SK-N-MC (cell line): ENCODE results near the gene TRIM13.

Experiments
- DNase-seq: peaks from one replicate; pipeline ENCODE4 v3.0.0-alpha.2; 2011; ENCODE audit warnings: low read depth, low spot score
- H3K27ac ChIP-seq: fragments of 200-600 bp; sonication (generic); 2 replicates; pipeline ENCODE4 v1.5.1; 2016; ENCODE audit warnings: mixed run types
- H3K36me3 ChIP-seq: fragments of 200-600 bp; sonication (generic); 2 replicates; pipeline ENCODE4 v1.6.1; 2017; ENCODE audit warnings: antibody characterized with exemption, low read length, mixed read lengths; ENCODE audit not compliant: insufficient read depth
- H3K4me3 ChIP-seq: fragments of 200-600 bp; sonication (generic); 2 replicates; pipeline ENCODE4 v1.5.1; 2016
- H3K9ac ChIP-seq: fragments of 200-600 bp; sonication (generic); 2 replicates; pipeline ENCODE4 v1.8.0; 2017; ENCODE audit warnings: mixed run types, mixed read lengths; ENCODE audit not compliant: insufficient read length
- H3K9me3 ChIP-seq: fragments of 200-600 bp; sonication (generic); 2 replicates; pipeline ENCODE4 v1.6.1; 2017; ENCODE audit warnings: low read depth, mild to moderate bottlenecking, antibody characterized with exemption, low read length, moderate library complexity, mixed read lengths
- EZH2 ChIP-seq: fragments of 200-600 bp; sonication (generic); IDR thresholded peaks from one replicate; pipeline ENCODE4 v1.6.1; 2017; ENCODE audit warnings: antibody characterized with exemption
- FOXP2 ChIP-seq: optimal IDR thresholded peaks from 2 replicates; pipeline ENCODE3; 2011; ENCODE audit warnings: mild to moderate bottlenecking, moderate library complexity; ENCODE audit not compliant: insufficient read depth; ENCODE audit errors: extremely low read length, control extremely low read depth
- POLR2AphosphoS5 ChIP-seq: IDR thresholded peaks from 2 replicates; pipeline ENCODE4 v1.6.1; 2012; ENCODE audit warnings: mild to moderate bottlenecking, low read depth, low read length, borderline replicate concordance

TRIM13 gene

DNA sequence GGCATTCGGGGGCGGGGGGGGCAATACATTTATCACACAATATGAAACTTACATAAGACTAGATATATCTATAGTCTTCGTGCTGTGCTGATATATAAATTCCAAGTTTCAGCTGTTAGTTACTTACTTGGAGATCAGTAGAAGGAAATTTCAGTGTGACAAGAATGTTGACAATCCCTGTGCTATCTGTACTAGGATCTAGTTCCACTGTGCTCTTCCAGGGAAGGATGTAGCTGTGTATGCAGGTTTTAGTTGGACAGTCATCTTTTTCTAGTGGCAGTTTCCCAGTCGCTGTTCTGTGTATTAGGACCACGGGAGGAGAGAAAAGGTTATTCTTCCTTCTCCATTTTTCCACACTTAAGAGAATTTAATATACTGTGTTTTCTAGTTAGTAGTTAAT is 3.2 kb upstream of the TRIM13 start:
- TF ChIP-seq POLR2AphosphoS5 (no peak), FOXP2 (no peak)
- no peak for DNase-seq
- 0 out of 2 replicates have a peak overlapping the region, but pooled peaks have one; percentile 42 for H3K27ac ChIP-seq
- H3K9ac ChIP-seq, result no peak overlapping the region
- H3K36me3 ChIP-seq, result peaks cover 14% of the 10 kb centered on the region
- H3K9me3 ChIP-seq, result no peaks in the 10 kb centered on the region
- H3K4me3 ChIP-seq, result no peak overlapping the region

DNA sequence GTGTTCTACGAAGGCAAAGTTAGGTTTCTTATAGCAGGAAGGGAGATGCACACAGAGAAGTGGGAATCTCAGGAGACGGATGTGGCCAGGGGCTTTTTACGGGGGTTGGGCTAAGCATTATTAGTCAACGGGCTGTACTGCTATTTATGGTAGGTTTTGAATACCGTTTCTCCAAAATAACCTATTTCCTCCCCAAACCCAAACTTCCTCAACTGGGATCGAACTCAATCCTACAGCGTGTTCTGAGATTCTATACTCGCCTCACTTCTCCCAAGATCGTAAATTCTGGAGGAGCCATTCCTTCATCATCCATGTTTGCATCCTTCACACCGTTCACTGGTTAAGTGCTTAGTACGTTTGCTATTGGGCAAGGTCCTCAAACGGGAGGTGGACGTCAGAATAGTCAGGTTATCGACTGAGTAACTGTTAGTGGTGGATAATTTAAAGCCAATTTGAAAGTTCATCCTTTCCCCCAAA is 1.2 kb upstream of the TRIM13 start:
- peak overlapping the region; percentile 82; the same call in 1 of the 2 replicates for H3K4me3 ChIP-seq
- no peaks in the 10 kb centered on the region for H3K9me3 ChIP-seq
- peaks cover 30% of the 10 kb centered on the region for H3K36me3 ChIP-seq
- TF ChIP-seq FOXP2, result no peak
- no peak for TF ChIP-seq EZH2
- TF ChIP-seq POLR2AphosphoS5, result no peak
- DNase-seq, result no peak
- no peak overlapping the region; the same call in 1 of the 2 replicates for H3K27ac ChIP-seq
- no peak overlapping the region for H3K9ac ChIP-seq

DNA sequence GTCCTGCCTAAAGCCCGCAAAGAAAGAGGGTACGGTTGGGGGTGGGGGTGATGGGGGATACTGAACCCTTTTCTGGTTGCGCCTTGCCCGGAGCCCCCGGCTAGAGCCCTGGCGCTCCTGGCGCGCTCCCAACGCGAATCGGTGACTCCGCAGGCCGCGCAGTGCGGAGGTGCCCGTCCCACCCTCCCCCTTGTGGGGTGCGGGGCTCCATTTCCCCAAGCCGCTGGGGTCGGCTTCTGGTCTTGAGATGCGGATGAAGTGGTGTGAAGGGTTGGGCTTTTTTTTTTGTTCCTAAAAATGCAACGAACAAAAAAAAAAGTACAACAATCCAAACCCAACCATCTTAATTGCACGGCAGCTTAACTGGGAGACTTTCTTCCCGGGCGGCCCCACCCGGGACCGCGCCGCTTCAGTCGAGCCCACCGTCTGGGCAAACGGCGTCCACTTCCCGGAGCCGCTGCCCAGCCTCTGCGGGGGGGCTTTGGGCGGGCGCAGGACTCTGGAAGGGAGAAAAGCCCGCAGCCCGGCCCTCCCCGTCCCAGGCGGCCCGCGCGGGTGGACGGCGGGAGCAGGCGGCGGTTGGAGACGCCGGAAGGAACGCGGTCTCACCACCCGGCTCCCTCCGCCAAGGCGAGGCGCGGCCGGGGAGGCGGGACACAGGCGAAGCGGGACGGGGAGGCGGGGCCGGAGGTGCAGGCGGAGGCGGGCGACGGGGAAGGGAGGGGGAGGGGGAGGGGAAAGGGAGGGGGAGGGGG is 504 bp upstream of the TRIM13 start:
- no peaks in the 10 kb centered on the region for H3K9me3 ChIP-seq
- H3K36me3 ChIP-seq, result peaks cover 37% of the 10 kb centered on the region
- H3K27ac ChIP-seq, result peak overlapping the region; percentile 86
- H3K9ac ChIP-seq, result peak overlapping the region; percentile 88
- TF ChIP-seq POLR2AphosphoS5 (peak; percentile 71; the same call in 1 of the 2 replicates), FOXP2 (peak; percentile 25), EZH2 (no peak)
- no peak for DNase-seq
- H3K4me3 ChIP-seq, result peak overlapping the region; percentile 82

DNA sequence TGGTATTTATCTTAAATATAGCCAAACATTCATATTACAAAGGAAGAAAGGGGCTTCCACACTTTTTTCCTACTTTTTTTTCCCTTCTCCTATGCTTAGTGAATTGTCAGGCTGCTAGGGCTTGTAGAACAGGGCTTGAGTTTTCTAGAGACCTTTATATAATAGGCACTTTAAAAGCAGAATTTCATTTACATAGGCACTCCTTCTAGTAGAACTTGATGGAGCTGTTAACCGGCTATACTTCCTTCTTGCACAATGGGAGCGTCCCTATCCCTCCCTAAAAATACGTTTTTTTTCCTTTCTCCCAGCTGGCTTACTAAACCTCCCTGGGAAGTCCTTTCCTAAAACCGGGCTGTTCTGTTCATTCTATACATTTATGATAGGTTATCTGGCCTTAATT is 1.1 kb downstream of the TRIM13 start:
- TF ChIP-seq POLR2AphosphoS5 (peak; percentile 0; the same call in 1 of the 2 replicates), EZH2 (no peak)
- Histone ChIP-seq H3K36me3 (peaks cover 50% of the 10 kb centered on the region), H3K9me3 (no peaks in the 10 kb centered on the region), H3K27ac (peak overlapping the region; percentile 94; the same call in 1 of the 2 replicates), H3K9ac (peak overlapping the region; percentile 98), H3K4me3 (peak overlapping the region; percentile 100)
- no peak for DNase-seq

DNA sequence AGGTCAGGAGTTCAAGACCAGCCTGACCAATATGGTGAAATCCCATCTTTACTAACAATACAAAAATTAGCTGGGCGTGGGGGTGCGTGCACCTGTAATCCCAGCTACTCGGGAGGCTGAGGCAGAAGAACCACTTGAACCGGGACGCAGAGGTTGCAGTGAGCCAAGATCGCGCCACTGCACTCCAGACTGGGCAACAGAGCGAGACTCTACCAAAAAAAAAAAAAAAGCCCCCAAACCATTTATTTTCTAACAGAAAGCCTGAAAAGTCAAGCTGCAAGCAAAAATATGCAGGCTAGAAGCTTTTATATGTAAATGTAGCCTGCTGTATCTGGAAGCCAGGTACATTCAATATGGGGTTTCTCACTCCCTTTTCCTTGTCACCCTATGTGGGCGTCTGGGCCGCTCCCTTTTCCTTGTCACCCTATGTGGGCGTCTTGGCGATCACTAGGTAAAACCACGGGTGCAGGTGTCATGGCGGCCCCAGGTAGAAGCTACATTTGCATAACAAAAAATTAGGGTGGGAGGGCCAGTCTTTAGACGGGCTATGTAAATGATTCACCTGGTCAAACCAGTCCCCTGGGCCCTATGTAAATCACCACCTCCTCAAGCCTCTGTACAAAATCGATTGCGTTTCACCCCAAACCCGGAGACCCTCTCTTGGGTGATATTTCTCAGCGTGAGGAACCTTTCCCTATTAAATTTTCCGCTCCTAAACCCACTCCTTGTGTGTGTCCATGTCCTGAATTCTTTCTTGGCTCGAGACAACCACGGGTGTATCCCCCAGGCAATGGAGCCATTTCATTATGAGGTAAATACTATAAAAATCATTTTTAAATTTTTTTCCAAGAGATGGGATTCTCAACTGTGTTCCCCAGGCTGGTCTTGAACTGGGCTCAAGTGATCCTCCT is 2.1 kb downstream of the TRIM13 start:
- Histone ChIP-seq H3K9ac (peak overlapping the region; percentile 98), H3K9me3 (no peaks in the 10 kb centered on the region), H3K4me3 (peak overlapping the region; percentile 100), H3K36me3 (peaks cover 60% of the 10 kb centered on the region), H3K27ac (peak overlapping the region; percentile 43; the same call in 1 of the 2 replicates)
- no peak for DNase-seq
- no peak for TF ChIP-seq EZH2
- TF ChIP-seq FOXP2, result no peak
- no peak for TF ChIP-seq POLR2AphosphoS5

DNA sequence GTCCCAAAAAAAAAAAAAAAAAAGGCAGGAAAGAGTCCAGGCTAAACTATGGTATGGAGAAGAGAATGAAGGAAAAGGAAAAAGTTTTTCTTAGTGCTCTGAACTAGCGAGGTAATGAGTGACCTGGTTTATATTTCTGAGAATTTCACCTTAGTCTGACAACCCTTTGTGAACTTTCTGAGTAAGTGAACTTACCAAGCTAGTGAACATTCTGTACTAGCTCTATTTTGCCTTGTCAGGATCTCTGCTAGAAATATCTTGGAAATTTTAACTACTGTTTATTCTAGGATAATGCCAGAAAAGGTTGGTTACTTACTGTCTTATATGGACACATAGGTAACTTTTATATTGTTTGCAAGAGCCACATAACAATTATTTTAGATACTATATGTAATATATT is 4.4 kb downstream of the TRIM13 start:
- TF ChIP-seq FOXP2, result no peak
- TF ChIP-seq POLR2AphosphoS5, result no peak
- no peak for TF ChIP-seq EZH2

DNA sequence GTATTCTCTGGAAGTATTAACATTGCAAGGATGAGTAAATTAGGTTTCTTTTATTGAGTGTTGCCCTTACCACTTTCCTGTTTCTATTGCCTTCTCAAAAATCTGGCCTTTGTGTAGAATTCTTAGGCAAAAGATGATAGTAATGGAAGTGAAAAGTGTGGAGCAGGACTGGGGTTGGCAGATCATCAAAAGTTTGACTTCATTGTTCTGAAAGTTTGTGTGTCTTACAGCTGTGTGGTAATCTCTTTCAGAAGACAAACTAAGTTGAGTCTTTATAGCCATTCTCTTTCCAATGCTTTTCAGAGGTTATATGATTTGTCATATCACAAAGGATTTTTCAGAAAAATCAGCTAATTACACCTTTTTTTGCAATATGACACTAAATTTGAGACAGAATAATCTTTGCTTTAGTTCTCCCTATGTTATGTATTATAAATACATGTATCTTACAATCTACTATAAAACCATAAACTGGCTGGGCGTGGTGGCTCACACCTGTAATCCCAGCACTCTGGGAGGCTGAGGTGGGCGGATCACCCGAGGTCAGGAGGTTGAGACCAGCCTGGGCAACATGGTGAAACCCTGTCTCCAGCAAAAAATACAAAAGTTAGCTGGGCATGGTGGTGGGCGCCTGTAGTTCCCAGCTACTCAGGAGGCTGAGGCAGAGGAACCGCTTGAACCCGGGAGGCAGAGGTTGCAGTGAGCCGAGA is 9.7 kb downstream of the TRIM13 start:
- no peak for DNase-seq
- H3K9me3 ChIP-seq, result no peaks in the 10 kb centered on the region
- peak overlapping the region; percentile 61; the same call in 1 of the 2 replicates for H3K27ac ChIP-seq
- TF ChIP-seq FOXP2, result no peak
- no peak for TF ChIP-seq EZH2
- H3K4me3 ChIP-seq, result no peak overlapping the region
- H3K36me3 ChIP-seq, result peaks cover 91% of the 10 kb centered on the region
- no peak overlapping the region for H3K9ac ChIP-seq

More for the DNA sequence above, 4.4 kb downstream of the TRIM13 start:
- Histone ChIP-seq H3K4me3 (no peak overlapping the region), H3K27ac (no peak overlapping the region), H3K9me3 (no peaks in the 10 kb centered on the region), H3K36me3 (peaks cover 80% of the 10 kb centered on the region), H3K9ac (no peak overlapping the region)
- DNase-seq, result no peak
